GM18505 (cell line): Measurements from ENCODE around the gene HIVEP3.

Experiments
- ATAC-seq: cut with Tn5 transposase; IDR thresholded peaks from one replicate; pipeline ENCODE4 v1.9.1; 2021; ENCODE audit not compliant: unreplicated experiment
- POLR2A ChIP-seq: IDR thresholded peaks from 4 replicates; pipeline ENCODE4 v1.6.1; 2011; ENCODE audit warnings: borderline replicate concordance; ENCODE audit not compliant: insufficient read depth, insufficient read length; ENCODE audit errors: extremely low read depth

The HIVEP3 gene

DNA sequence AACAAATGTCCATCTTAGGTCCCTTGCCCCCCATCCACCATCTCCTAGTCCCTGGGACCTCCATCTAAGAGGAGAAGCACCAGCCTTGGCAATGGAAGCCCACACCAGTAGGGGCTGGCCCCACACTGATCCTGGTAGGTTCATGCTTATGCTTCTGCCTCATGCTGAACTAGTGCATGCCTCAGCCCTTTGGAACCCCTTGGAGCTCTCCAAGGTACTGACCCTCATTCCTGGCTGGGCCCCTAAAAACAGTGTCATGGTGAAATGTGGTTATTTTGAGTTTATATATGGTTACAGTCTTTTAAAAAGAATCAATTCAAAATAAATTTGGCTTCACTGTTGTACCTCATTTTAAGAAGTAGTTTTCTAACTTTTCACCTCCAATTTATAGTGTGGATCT, 108.3 kb downstream of the HIVEP3 start:
- ATAC-seq = no peak
- TF ChIP-seq POLR2A = no peak

GRCh38 chr1:41809692-41810091, 109.0 kb downstream of the HIVEP3 start:
- TF ChIP-seq POLR2A = no peak
- ATAC-seq = no peak

DNA sequence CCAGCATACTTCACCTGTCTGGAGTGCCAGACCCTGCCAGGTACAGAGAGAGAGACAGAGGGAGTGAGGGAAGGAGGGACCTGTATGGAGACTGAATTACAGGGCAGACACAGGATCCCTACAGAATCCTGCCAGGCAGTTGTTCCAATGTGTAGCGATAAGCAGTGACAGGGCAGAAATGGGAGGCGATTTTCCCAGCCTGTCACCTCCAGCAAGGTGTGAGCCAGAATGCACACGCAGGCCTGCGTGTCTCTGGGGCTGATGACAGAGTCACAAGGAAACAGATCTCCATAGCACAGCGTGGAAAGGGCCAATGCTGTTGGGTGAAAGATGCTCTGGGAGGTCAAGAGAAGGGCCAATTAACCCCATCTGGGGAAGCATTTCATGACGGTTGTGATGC, 111.3 kb downstream of the HIVEP3 start:
- no peak for TF ChIP-seq POLR2A
- ATAC-seq = no peak

DNA sequence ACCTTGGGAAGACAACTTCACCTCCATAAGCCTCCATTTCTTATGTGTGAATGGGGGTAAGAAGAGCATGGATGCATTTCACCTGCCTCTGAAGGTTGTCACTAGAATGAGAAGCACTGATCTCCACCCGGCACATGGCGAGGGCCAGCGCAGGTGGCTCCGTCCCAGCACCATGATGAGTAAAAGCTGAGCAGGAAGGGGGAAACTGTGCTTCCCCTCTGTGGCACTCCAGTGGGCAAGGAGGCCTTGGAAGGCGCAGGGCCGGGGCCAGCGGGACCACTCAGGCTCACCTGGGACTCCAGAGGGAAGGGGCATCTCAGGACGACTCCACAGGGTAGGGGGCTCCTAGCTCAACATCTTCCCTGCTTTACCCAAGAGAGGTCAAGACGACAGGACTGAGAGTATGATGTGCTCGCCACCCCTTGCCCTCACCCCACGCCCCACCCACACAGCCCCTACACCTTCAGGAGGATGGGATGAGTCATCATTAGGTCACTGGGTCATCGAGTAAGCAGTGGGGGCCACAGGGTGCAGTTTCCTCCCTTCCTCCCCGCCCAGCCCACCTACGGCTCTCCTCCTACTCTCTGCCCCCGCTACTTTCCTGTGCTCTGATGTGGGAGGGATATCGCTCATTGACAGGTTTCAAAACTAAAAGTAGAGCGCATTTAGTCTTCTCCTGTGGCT, 112.1 kb downstream of the HIVEP3 start:
- TF ChIP-seq POLR2A = no peak
- ATAC-seq = no peak

GRCh38 chr1:41805771-41806471, 112.8 kb downstream of the HIVEP3 start:
- ATAC-seq = no peak
- no peak for TF ChIP-seq POLR2A

DNA sequence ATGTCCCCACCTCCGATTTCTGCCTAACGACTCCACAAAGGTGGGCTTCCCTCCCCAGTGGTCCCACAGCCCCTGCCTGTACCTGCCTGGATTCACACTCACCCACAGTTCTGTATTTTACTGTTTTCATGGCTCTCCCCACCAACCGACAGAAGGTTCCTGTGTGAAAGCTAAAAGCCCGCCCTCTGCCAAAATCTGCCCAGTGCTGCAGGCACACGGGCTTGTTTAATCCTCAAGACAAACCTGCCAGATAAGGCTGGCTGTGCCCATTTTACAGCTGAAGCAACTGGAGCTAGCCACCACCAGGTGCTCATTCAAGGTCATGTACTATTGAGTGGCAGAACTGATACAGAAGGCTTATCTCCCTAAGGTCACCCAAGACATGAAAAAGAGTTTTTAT, 114.5 kb downstream of the HIVEP3 start:
- TF ChIP-seq POLR2A = no peak
- ATAC-seq = no peak

DNA sequence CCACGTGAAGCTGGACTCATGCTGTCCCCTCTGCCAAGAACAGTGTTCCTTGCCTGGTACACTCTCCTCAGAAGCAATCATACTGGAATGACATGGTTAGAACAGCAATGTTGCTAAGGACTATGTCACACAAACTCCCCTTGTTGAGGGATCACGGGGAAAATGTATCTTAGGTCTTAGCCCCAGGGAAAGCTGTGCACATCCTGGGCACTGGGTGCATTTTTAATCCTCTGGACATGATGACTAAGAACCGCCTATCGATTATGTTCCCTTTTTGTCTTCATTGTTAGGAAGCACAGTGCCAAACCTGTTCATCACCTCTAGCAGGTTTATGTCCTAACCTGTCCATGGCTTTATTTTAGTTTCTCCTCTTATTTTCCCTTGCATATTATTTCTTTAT, 115.1 kb downstream of the HIVEP3 start:
- no peak for TF ChIP-seq POLR2A
- ATAC-seq = no peak

GRCh38 chr1:41802532-41803501, 115.9 kb downstream of the HIVEP3 start:
- ATAC-seq = no peak

GRCh38 chr1:41800311-41800829, 118.4 kb downstream of the HIVEP3 start:
- TF ChIP-seq POLR2A = no peak

More at GRCh38 chr1:41802532-41803501, 115.9 kb downstream of the HIVEP3 start:
- TF ChIP-seq POLR2A = no peak

GRCh38 chr1:41799723-41800122, 119.0 kb downstream of the HIVEP3 start:
- no peak for ATAC-seq
- TF ChIP-seq POLR2A = no peak

More at GRCh38 chr1:41800311-41800829, 118.4 kb downstream of the HIVEP3 start:
- ATAC-seq = no peak

DNA sequence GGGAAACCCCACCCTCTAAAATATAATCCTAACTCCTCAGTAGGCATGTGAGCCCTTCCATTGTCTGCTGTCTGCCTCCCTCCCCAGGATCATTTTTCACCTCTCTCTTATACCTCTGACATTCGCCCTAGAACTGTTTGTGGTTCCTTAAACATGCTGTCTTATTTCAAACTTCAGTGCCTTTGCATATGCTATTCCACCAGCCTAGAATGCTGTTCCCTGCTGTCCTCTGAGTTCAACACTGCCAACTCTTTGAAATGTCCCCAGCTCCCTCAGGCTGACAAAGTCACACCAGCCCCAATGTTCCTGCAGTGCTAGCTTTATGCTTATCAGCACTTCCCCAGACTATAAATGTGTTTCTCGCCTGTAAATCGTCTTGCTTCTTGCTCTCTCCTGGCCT, 119.5 kb downstream of the HIVEP3 start:
- ATAC-seq = no peak
- TF ChIP-seq POLR2A = no peak

- TF ChIP-seq POLR2A = no peak
- no peak for ATAC-seq
Observed at GRCh38 chr1:41795205-41795762, 123.4 kb downstream of the HIVEP3 start.

- ATAC-seq = no peak
- no peak for TF ChIP-seq POLR2A
Observed at GRCh38 chr1:41794031-41794430, 124.7 kb downstream of the HIVEP3 start.

DNA sequence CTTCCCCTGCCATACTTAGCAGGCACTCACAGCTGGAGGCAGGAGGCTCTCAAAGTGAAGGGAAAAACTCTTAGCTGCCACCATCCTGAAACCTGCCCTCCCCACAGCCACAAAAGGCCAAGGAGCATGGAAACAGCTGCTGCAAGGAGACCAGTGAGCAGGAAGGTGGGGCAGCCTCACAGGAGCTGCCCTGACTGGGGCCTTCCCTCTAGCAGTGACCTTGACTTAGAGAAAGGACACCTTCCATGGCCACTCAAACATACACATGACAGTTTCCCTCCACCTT, 126.3 kb downstream of the HIVEP3 start:
- ATAC-seq = no peak
- TF ChIP-seq POLR2A = no peak
